KOPT-K1 (cell line): ENCODE results near the gene CENPA.
"Not testable (repeated sequence)": the region's sequence is repeated elsewhere in the genome, so short reads cannot be mapped to it uniquely, and the experiment has no call there.

Source experiments
- H3K27ac ChIP-seq: fragments of 200-600 bp; sonication (generic); 2 replicates; pipeline ENCODE4 v1.5.1; 2016; ENCODE audit warnings: antibody characterized with exemption, mild to moderate bottlenecking, low read depth, low read length; ENCODE audit not compliant: poor library complexity, severe bottlenecking
- H3K36me3 ChIP-seq: fragments of 200-600 bp; sonication (generic); 2 replicates; pipeline ENCODE4 v1.5.1; 2017; ENCODE audit warnings: antibody characterized with exemption, mild to moderate bottlenecking, low read length, moderate library complexity; ENCODE audit not compliant: insufficient read depth
- H3K9me3 ChIP-seq: fragments of 200-600 bp; sonication (generic); 2 replicates; pipeline ENCODE4 v1.5.1; 2017; ENCODE audit warnings: antibody characterized with exemption, low read length, mild to moderate bottlenecking; ENCODE audit not compliant: insufficient read depth, poor library complexity, severe bottlenecking

CENPA gene

GRCh38 chr2:26769089-26769761, 16.6 kb upstream of the CENPA start:
- H3K36me3 ChIP-seq, result peaks cover 19% of the 10 kb centered on the region; the same call in 1 of the 2 replicates
- H3K27ac ChIP-seq, result no peak overlapping the region
- no peaks in the 10 kb centered on the region for H3K9me3 ChIP-seq

DNA sequence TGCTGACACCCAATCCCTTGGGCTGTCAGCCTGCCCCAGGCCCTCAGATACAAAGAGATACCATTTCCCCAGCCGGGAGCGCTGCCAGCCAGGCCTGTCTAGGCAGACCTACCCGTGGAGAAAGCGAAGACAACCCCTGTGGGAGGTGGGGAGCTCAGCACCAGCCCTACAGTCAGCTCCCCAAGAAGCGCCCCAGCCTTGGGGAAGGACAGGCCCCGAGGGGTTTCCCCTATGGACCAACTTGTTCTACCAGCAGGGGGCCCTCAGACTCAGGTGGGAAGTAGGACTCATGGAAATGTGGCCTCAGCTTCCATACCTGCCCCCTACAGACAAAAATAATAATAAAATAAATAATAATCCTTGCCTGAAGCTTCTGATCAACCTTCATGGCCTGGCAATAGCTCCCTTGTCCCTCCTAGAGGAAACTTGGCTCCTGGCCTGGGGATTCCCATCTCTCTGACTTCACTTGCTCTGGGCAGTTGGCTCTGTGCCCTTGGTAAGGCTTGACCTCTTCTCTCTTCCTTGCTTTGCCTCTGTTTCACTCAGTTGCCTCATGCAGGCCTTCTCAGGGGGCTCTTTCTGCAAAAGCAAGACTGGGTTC, 14.8 kb upstream of the CENPA start:
- Histone ChIP-seq H3K9me3 (no peaks in the 10 kb centered on the region), H3K36me3 (peaks cover 37% of the 10 kb centered on the region), H3K27ac (peak overlapping the region; percentile 57)

GRCh38 chr2:26772064-26773001, 13.5 kb upstream of the CENPA start:
- peaks cover 49% of the 10 kb centered on the region for H3K36me3 ChIP-seq
- peak overlapping the region; percentile 57 for H3K27ac ChIP-seq
- H3K9me3 ChIP-seq, result no peaks in the 10 kb centered on the region

DNA sequence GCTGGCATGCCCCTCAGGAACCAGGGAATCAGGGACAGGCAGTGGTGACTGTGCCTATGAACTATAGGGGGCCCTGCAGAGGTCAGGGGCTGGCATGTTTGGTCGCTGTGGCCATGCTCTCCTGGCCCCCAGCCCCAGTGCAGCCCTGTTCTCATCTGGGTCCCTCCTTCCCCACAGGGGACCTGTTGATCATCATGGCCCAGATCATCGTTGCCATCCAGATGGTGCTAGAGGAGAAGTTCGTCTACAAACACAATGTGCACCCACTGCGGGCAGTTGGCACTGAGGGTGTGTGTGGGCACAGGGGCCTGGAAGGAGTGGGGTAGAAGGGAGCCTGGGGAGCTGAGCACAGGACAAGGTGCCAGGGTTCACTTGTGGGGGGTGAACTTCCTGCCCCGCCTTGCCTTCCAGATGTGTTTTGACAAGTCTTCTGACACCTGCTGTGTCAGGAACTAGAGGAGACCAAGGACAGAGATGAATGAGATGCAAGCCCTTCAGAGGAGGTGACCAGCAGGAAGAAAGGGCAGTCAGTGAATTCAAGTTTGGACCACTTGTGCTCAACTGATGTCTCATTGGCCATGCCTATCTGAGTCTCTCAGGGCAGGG, 9.6 kb upstream of the CENPA start:
- no peaks in the 10 kb centered on the region for H3K9me3 ChIP-seq
- peaks cover 76% of the 10 kb centered on the region for H3K36me3 ChIP-seq
- H3K27ac ChIP-seq, result no peak overlapping the region

DNA sequence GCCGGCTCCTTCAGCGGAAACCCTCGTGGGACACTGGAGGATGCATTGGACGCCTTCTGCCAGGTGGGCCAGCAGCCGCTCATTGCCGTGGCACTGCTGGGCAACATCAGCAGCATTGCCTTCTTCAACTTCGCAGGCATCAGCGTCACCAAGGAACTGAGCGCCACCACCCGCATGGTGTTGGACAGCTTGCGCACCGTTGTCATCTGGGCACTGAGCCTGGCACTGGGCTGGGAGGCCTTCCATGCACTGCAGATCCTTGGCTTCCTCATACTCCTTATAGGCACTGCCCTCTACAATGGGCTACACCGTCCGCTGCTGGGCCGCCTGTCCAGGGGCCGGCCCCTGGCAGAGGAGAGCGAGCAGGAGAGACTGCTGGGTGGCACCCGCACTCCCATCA, 7.8 kb upstream of the CENPA start:
- no peak overlapping the region for H3K27ac ChIP-seq
- H3K36me3 ChIP-seq, result peaks cover 81% of the 10 kb centered on the region
- H3K9me3 ChIP-seq, result no peaks in the 10 kb centered on the region

DNA sequence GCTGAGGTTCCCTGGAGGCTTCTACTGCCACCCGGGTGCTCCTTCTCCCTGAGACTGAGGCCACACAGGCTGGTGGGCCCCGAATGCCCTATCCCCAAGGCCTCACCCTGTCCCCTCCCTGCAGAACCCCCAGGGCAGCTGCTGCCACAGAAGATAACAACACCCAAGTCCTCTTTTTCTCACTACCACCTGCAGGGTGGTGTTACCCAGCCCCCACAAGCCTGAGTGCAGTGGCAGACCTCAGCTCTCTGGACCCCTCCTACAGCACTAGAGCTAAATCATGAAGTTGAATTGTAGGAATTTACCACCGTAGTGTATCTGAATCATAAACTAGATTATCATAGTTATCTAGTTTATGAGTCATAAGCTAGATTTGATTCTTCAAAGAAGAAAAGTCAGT, 7.3 kb upstream of the CENPA start:
- Histone ChIP-seq H3K36me3 (peaks cover 81% of the 10 kb centered on the region), H3K9me3 (no peaks in the 10 kb centered on the region), H3K27ac (no peak overlapping the region)

- peaks cover 64% of the 10 kb centered on the region for H3K36me3 ChIP-seq
Measured at GRCh38 chr2:26780203-26780760, 5.6 kb upstream of the CENPA start.

DNA sequence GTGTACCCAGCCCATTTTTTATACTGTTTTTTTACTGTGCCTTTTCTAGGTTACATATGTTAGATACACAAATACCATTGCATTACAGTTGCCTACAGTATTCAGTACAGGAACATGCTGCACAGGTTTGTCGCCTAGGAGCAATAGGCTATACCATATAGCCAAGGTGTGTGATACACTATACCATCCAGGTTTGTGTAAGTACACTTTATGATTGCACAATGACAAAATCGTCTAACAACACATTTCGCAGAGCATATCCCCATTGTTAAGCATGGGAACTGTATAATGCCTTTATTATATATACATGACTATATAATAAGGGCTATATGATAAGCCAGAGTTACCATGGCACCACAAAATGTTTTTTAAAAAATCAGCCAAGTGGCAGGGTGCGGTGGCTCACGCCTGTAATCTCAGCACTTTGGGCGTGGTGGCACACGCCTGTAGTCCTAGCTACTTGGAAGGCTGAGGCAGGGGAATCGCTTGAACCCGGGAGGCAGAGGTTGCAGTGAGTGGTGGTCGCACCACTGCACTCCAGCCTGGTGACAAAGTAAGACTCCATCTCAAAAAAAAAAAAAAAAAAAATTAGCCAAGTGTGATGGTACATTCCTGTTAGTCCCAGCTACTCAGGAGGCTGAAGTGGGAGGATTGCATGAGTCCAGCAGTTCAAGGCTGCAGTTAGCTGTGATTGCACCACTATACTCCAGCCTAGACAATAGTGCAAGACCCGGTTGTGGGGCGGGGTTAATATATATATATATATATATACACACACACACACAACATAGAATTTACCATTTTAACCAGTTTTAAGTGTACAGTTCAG, 2.8 kb upstream of the CENPA start:
- peaks cover 41% of the 10 kb centered on the region for H3K36me3 ChIP-seq
- H3K9me3 ChIP-seq, result no peaks in the 10 kb centered on the region
- no peak overlapping the region for H3K27ac ChIP-seq

More at GRCh38 chr2:26780203-26780760, 5.6 kb upstream of the CENPA start:
- H3K9me3 ChIP-seq, result no peaks in the 10 kb centered on the region
- H3K27ac ChIP-seq, result no peak overlapping the region

GRCh38 chr2:26784570-26785234, 1.2 kb upstream of the CENPA start:
- no peak overlapping the region for H3K27ac ChIP-seq
- peaks cover 41% of the 10 kb centered on the region for H3K36me3 ChIP-seq
- H3K9me3 ChIP-seq, result no peaks in the 10 kb centered on the region

- Histone ChIP-seq H3K9me3 (peaks cover 8% of the 10 kb centered on the region), H3K36me3 (peaks cover 39% of the 10 kb centered on the region), H3K27ac (peak overlapping the region; percentile 90)
Measured at GRCh38 chr2:26786207-26787028, 562 bp downstream of the CENPA start.

GRCh38 chr2:26792720-26793119, 6.9 kb downstream of the CENPA start:
- no peak overlapping the region for H3K27ac ChIP-seq
- H3K9me3 ChIP-seq, result peaks cover 8% of the 10 kb centered on the region
- peaks cover 95% of the 10 kb centered on the region for H3K36me3 ChIP-seq

- peaks cover 94% of the 10 kb centered on the region for H3K36me3 ChIP-seq
- no peak overlapping the region for H3K27ac ChIP-seq
- H3K9me3 ChIP-seq, result peaks cover 8% of the 10 kb centered on the region
Measured at GRCh38 chr2:26793518-26793917, 7.7 kb downstream of the CENPA start.

DNA sequence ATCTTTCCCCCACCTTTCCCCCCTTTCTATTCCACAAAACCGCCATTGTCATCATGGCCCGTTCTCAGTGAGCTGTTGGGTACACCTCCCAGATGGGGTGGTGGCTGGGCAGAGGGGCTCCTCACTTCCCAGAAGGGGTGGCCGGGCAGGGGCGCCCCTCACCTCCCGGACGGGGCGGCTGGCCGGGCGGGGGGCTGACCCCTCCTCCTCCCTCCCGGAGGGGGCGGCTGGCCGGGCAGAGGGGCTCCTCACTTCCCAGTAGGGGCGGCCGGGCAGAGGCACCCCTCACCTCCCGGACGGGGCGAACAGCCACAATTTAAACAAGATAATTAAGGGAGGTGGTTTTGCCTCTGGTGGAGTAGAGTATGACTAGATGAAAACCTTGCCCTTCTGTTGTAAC, 9.3 kb downstream of the CENPA start:
- peaks cover 88% of the 10 kb centered on the region for H3K36me3 ChIP-seq
- not testable (repeated sequence) for H3K27ac ChIP-seq, H3K9me3 ChIP-seq
